Ovary (tissue), 9 donors: ENCODE results near the gene ROCK1. TPM values are rescaled to one million over a fixed set of nuclear protein-coding genes. Genes with fewer than 3 reads are reported as not detected.
"Not testable (repeated sequence)": the region's sequence is repeated elsewhere in the genome, so short reads cannot be mapped to it uniquely, and the experiment has no call there.

Experiments
- DNase-seq, 5 donors: peaks; one replicate each; pipeline ENCODE4 v3.0.0-alpha.2; 2019 to 2020
- H3K27ac ChIP-seq, 2 donors: fragments of 200-600 bp; one replicate each; pipeline versions ENCODE4 v1.5.1 to v1.8.0; 2019 to 2022
- H3K27me3 ChIP-seq: fragments of 200-600 bp; one replicate; pipeline ENCODE4 v1.8.0; 2022
- H3K36me3 ChIP-seq: fragments of 200-600 bp; sonication (generic); one replicate; pipeline ENCODE4 v1.5.1; 2019
- H3K4me1 ChIP-seq: one replicate; pipeline ENCODE4 v1.8.1; 2013; ENCODE audit warnings: mild to moderate bottlenecking, moderate library complexity; ENCODE audit not compliant: insufficient read depth
- H3K4me3 ChIP-seq: fragments of 200-600 bp; sonication (generic); one replicate; pipeline ENCODE4 v1.5.1; 2017
- H3K9me3 ChIP-seq, 2 donors: fragments of 200-600 bp in 1 of 2; sonication (generic) in 1 of 2; one replicate each; pipeline versions ENCODE4 v1.5.1 to v1.8.1; 2013 to 2019; ENCODE audit warnings: mild to moderate bottlenecking in 1 of 2, moderate library complexity in 1 of 2
- EP300 ChIP-seq: sonication (generic); formaldehyde crosslinking; IDR thresholded peaks from one replicate; pipeline ENCODE4 v1.6.1; 2017; ENCODE audit warnings: antibody characterized with exemption
- POLR2A ChIP-seq: fragments of 450-650 bp; IDR thresholded peaks from one replicate; pipeline ENCODE4 v1.6.1; 2017; ENCODE audit warnings: antibody characterized with exemption, mild to moderate bottlenecking, moderate library complexity
- WGBS, 3 donors: extraction: QIAGEN DNeasy Blood & Tissue Kit in 1 of 3; methylation state at CpG; one replicate each; pipeline versions ENCODE4 v1.1.5 to v1.1.7; 2013 to 2017; 5-methylcytosine and 5-hydroxymethylcytosine counted together
- intact Hi-C, 4 donors: fragments of 100-400 bp; cut with DNase I; formaldehyde crosslinking; loops; one replicate each; pipeline versions ENCODE4 v1.11.0 to v1.15.1; 2022 to 2023
- polyA plus RNA-seq, 2 donors: library from polyadenylated mRNA; stranded (reverse); fragments of 200-250 nt in 1 of 2; fragments of 350-450 nt in 1 of 2; fragmentation: Illumina TruSeq in 1 of 2; extraction: RNeasy Lipid Tissue Mini Kit (QIAGEN cat#74804) in 1 of 2; gene quantifications; one replicate each; pipeline ENCODE4 v1.2.3, GENCODE V29; 2013 to 2014
- total RNA-seq, 7 donors: library from RNA; depleted of rRNA in 2 of 7; stranded (reverse); fragments of >200 nt in 2 of 7; fragmentation: NEBNext Ultra II Directional in 3 of 7; extraction: Animal tissue kit (Norgen Biotek cat#: 25700) in 3 of 7; gene quantifications; one replicate each; pipeline versions ENCODE4 v1.1.0 to v1.2.4, GENCODE V29; 2016 to 2023
- TF ChIP-seq, protein P1 (sequence below), 3 donors: fragments of 450-650 bp in 2 of 3; fragments of 200-600 bp in 1 of 3; IDR thresholded peaks; one replicate each; pipeline versions ENCODE4 v1.5.1 to v1.8.0; 2016 to 2022; ENCODE audit warnings: antibody characterized with exemption in 3 of 3, mild to moderate bottlenecking in 1 of 3
- donor health status: DM: no; HTN: no; CAD: no; lungs with moderate emphysema.
- donor health status: DM: no; HTN: no; CAD: no.
- donor health status: Bipolar disorder and iron deficiency.
- donor health status: DM: yes; HTN: yes; CAD: no.
- donor health status: DM: no; HTN: no; CAD: no.
- donor health status: DM: yes; HTN: yes; CAD: no.

The ROCK1 gene
- total and polyA plus RNA-seq, 9 donors, result 18.3 to 47.7 (median 43.0) TPM

DNA sequence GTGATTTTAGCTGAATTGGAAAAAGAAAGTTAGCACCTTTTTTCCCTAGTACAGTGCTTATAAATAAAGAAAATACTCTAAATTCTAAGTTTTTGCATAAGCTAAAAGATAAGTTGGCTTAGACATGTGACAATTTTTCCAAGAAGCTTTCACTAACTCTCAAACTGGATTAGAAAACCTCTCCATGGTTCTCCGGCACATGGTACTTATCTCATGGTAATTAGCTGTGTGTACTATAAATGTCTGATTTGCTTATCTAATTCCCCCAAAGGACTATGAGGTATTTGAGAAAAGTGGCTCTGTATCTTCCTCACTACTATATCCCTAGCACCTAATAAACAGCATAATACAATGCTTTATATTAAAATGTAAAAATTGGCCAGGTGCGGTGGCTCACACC is 71.1 kb downstream of the ROCK1 start:
- 89 to 92% (median 90%) methylated on average over 2 of the region's 2 CpGs for WGBS, 3 donors
- no peak overlapping the region for H3K27ac ChIP-seq
- TF ChIP-seq, protein P1, sequence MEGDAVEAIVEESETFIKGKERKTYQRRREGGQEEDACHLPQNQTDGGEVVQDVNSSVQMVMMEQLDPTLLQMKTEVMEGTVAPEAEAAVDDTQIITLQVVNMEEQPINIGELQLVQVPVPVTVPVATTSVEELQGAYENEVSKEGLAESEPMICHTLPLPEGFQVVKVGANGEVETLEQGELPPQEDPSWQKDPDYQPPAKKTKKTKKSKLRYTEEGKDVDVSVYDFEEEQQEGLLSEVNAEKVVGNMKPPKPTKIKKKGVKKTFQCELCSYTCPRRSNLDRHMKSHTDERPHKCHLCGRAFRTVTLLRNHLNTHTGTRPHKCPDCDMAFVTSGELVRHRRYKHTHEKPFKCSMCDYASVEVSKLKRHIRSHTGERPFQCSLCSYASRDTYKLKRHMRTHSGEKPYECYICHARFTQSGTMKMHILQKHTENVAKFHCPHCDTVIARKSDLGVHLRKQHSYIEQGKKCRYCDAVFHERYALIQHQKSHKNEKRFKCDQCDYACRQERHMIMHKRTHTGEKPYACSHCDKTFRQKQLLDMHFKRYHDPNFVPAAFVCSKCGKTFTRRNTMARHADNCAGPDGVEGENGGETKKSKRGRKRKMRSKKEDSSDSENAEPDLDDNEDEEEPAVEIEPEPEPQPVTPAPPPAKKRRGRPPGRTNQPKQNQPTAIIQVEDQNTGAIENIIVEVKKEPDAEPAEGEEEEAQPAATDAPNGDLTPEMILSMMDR (IDR thresholded peaks at IDR 0.05), result no peak
- TF ChIP-seq POLR2A, result no peak
- no peaks in the 10 kb centered on the region for H3K4me1 ChIP-seq
- H3K9me3 ChIP-seq, result no peaks in the 10 kb centered on the region
- H3K36me3 ChIP-seq, result no peaks in the 10 kb centered on the region
- intact Hi-C loops, result loop anchor here in 1 of 4 donors (10.0 kb wide), 1 partner anchor 64 kb away; no protein-coding TSS in a partner anchor
- H3K4me3 ChIP-seq, result no peak overlapping the region
- no peak for DNase-seq
- H3K27me3 ChIP-seq, result no peaks in the 10 kb centered on the region

DNA sequence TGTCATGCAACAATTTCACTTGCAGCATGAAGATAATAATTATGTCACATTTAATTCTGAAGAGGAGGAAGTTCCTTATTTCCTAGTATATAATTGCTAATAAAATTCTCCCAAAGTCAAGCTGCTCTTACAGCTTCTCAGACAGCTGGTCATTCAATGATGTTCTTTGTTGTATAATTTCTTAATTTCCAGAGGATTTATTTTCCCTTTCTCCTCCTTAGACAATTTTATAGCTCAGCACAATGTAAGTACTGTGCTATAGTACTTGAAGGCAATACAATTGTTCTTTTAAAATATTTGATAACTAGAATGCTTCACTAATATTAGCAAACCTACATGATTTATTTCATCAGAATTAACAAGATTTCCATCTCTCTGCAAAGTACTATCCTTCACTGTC is 73.4 kb downstream of the ROCK1 start:
- intact Hi-C loops, result no loop called here
- Histone ChIP-seq H3K36me3 (no peaks in the 10 kb centered on the region), H3K27ac (no peak overlapping the region)

GRCh38 chr18:21031845-21032244 is 79.8 kb downstream of the ROCK1 start:
- H3K36me3 ChIP-seq, result no peaks in the 10 kb centered on the region
- no peak for DNase-seq
- no peaks in the 10 kb centered on the region for H3K4me1 ChIP-seq
- H3K4me3 ChIP-seq, result no peak overlapping the region
- H3K27ac ChIP-seq, result no peak overlapping the region
- no peaks in the 10 kb centered on the region for H3K9me3 ChIP-seq
- intact Hi-C loops, result no loop called here
- TF ChIP-seq, protein P1 (IDR thresholded peaks at IDR 0.05), result no peak
- no peak for TF ChIP-seq EP300
- no peak for TF ChIP-seq POLR2A
- H3K27me3 ChIP-seq, result no peaks in the 10 kb centered on the region

More for the DNA sequence above, 73.4 kb downstream of the ROCK1 start:
- Histone ChIP-seq H3K9me3 (no peaks in the 10 kb centered on the region), H3K4me3 (no peak overlapping the region), H3K27me3 (no peaks in the 10 kb centered on the region), H3K4me1 (no peaks in the 10 kb centered on the region)
- DNase-seq, result no peak
- TF ChIP-seq EP300, result no peak
- TF ChIP-seq POLR2A, result no peak
- TF ChIP-seq, protein P1 (IDR thresholded peaks at IDR 0.05), result no peak

DNA sequence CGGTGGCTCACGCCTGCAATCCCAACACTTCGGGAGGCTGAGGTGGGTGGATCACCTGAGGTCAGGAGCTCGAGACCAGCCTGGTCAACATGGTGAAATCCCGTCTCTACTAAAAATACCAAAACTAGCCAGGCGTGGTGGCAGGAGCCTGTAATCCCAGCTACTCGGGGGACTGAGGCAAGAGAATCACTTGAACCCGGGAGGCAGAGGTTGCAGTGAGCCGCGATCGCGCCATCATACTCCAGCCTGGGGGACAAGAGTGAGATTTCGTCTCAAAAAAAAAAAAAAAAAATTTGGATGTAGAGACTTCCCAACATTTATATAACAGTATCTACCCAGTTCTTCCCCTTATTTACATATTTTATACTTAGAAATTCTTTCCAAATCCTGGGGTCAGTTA is 93.4 kb downstream of the ROCK1 start:
- DNase-seq, H3K27ac ChIP-seq, H3K36me3 ChIP-seq, H3K9me3 ChIP-seq, H3K4me1 ChIP-seq, H3K4me3 ChIP-seq, H3K27me3 ChIP-seq: not testable (repeated sequence)
- intact Hi-C loops, result loop anchor here in 1 of 4 donors (10.0 kb wide), 1 partner anchor 77 kb away; no protein-coding TSS in a partner anchor
- 98% methylated on average over 13 of the region's 13 CpGs for WGBS, 3 donors

DNA sequence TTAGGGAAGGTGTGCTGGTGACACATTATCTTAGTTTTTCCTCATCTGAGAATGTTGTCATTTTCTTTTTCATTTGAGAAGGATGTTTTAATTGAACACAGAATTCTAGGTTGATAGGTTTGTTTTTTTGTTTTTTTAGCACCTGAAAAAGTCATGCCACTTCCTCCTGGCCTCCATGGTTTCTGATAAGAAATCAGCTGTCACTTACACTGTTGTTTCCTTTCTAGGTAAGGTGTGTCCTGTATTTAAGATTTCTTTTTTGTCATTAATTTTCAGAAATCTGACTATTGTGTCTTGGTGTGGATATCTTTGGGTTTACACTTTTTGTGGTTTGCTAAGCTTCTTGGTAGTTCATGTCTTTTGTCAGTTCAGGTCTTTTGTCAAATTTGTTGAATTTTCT is 99.3 kb downstream of the ROCK1 start:
- TF ChIP-seq, protein P1 (IDR thresholded peaks at IDR 0.05), result no peak
- no peak for TF ChIP-seq POLR2A
- no peak overlapping the region for H3K27ac ChIP-seq
- DNase-seq, result no peak
- H3K36me3 ChIP-seq, result no peaks in the 10 kb centered on the region
- intact Hi-C loops, result loop anchor here in 1 of 4 donors (10.0 kb wide), 1 partner anchor 82 kb away; no protein-coding TSS in a partner anchor
- no peaks in the 10 kb centered on the region for H3K4me1 ChIP-seq
- no peak overlapping the region for H3K4me3 ChIP-seq
- H3K9me3 ChIP-seq, result no peaks in the 10 kb centered on the region
- no peaks in the 10 kb centered on the region for H3K27me3 ChIP-seq
